Osteoblast (primary cell): ENCODE results near the gene FASTKD3. TPM values are rescaled to one million over a fixed set of nuclear protein-coding genes. Genes with fewer than 3 reads are reported as not detected.

Experiments
- DNase-seq: peaks from one replicate; pipeline ENCODE4 v3.0.0; 2011; ENCODE audit warnings: low spot score, mixed read lengths; ENCODE audit not compliant: insufficient read length; ENCODE audit errors: missing footprints
- H2AFZ ChIP-seq: 2 replicates; pipeline ENCODE4 v1.6.0; 2011; ENCODE audit warnings: mild to moderate bottlenecking, low read length
- H3K27ac ChIP-seq: 2 replicates; pipeline ENCODE4 v1.5.1; 2011; ENCODE audit warnings: mild to moderate bottlenecking, low read depth, low read length, moderate library complexity
- H3K27me3 ChIP-seq: 2 replicates; pipeline ENCODE4 v1.6.0; 2012; ENCODE audit warnings: mild to moderate bottlenecking, control low read depth, inconsistent platforms, low read length, moderate library complexity; ENCODE audit not compliant: insufficient read depth
- H3K36me3 ChIP-seq: 2 replicates; pipeline ENCODE4 v1.5.1; 2011; ENCODE audit warnings: mild to moderate bottlenecking, low read length, control low read depth, moderate library complexity; ENCODE audit not compliant: insufficient read depth
- H3K4me1 ChIP-seq: 2 replicates; pipeline ENCODE4 v1.5.1; 2011; ENCODE audit warnings: mild to moderate bottlenecking, low read length, control low read depth, moderate library complexity; ENCODE audit not compliant: insufficient read depth
- H3K4me2 ChIP-seq: 2 replicates; pipeline ENCODE4 v1.6.0; 2011; ENCODE audit warnings: mild to moderate bottlenecking, low read length; ENCODE audit not compliant: insufficient read depth
- H3K4me3 ChIP-seq: fragments of 200-600 bp; sonication (generic); 3 replicates; pipeline ENCODE4 v1.5.1; 2012; ENCODE audit warnings: mild to moderate bottlenecking, low read length, inconsistent platforms; ENCODE audit not compliant: insufficient read depth
- H3K79me2 ChIP-seq: 2 replicates; pipeline ENCODE4 v1.6.0; 2012; ENCODE audit warnings: mild to moderate bottlenecking, low read length, control low read depth, inconsistent platforms; ENCODE audit not compliant: insufficient read depth
- H3K9me3 ChIP-seq: 2 replicates; pipeline ENCODE4 v1.5.1; 2011; ENCODE audit warnings: low read depth, low read length, control low read depth
- H4K20me1 ChIP-seq: 2 replicates; pipeline ENCODE4 v1.6.0; 2012; ENCODE audit warnings: mild to moderate bottlenecking, low read length, control low read depth; ENCODE audit not compliant: insufficient read depth
- total RNA-seq: library from RNA; depleted of rRNA; stranded (reverse); fragments of >200 nt; gene quantifications from 2 replicates; pipeline ENCODE4 v1.2.3, GENCODE V29; 2012
- TF ChIP-seq, protein P1 (sequence below): IDR thresholded peaks from 2 replicates; pipeline ENCODE4 v1.5.1; 2011; ENCODE audit warnings: mild to moderate bottlenecking, low read depth, low read length, moderate library complexity; ENCODE audit errors: extremely low read depth

Gene FASTKD3
- total RNA-seq, 1 donor: 10.9 TPM

- TF ChIP-seq, protein P1, sequence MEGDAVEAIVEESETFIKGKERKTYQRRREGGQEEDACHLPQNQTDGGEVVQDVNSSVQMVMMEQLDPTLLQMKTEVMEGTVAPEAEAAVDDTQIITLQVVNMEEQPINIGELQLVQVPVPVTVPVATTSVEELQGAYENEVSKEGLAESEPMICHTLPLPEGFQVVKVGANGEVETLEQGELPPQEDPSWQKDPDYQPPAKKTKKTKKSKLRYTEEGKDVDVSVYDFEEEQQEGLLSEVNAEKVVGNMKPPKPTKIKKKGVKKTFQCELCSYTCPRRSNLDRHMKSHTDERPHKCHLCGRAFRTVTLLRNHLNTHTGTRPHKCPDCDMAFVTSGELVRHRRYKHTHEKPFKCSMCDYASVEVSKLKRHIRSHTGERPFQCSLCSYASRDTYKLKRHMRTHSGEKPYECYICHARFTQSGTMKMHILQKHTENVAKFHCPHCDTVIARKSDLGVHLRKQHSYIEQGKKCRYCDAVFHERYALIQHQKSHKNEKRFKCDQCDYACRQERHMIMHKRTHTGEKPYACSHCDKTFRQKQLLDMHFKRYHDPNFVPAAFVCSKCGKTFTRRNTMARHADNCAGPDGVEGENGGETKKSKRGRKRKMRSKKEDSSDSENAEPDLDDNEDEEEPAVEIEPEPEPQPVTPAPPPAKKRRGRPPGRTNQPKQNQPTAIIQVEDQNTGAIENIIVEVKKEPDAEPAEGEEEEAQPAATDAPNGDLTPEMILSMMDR: no peak
- H2AFZ ChIP-seq: no peak overlapping the region
- no peaks in the 10 kb centered on the region for H3K27me3 ChIP-seq
- no peak overlapping the region for H3K4me2 ChIP-seq
- H3K9me3 ChIP-seq: no peaks in the 10 kb centered on the region
- H3K4me1 ChIP-seq: no peaks in the 10 kb centered on the region
- H3K27ac ChIP-seq: no peak overlapping the region
- no peaks in the 10 kb centered on the region for H3K36me3 ChIP-seq
- H4K20me1 ChIP-seq: no peaks in the 10 kb centered on the region
- H3K4me3 ChIP-seq: no peak overlapping the region
- no peaks in the 10 kb centered on the region for H3K79me2 ChIP-seq
- no peak for DNase-seq
These were observed 57.1 kb downstream of the FASTKD3 start for GRCh38 chr5:7811715-7812114.

Other genes with a start within 250 kb of the FASTKD3 start
- gene CFAP90, start 17.9 kb downstream of the FASTKD3 start, total RNA-seq: 0.59 and 1.1 TPM in 2 replicates
- 36.2 and 36.6 TPM in 2 replicates for gene MTRR, start 117 bp upstream of the FASTKD3 start, total RNA-seq